Parathyroid adenoma (tissue), 2 donors: ENCODE measurements around the gene TOP1.
A peak's percentile ranks its signal among the peaks of the same experiment; 100 is the strongest.

ENCODE experiments used
- H2AFZ ChIP-seq: fragments of 300-600 bp; sonication (generic); one replicate; pipeline ENCODE4 v1.7.0; 2017; ENCODE audit warnings: antibody characterized with exemption, mild to moderate bottlenecking
- H3K27ac ChIP-seq: fragments of 300-600 bp; sonication (generic); one replicate; pipeline ENCODE4 v1.7.0; 2017
- H3K27me3 ChIP-seq: fragments of 300-600 bp; sonication (generic); one replicate; pipeline ENCODE4 v1.7.0; 2017; ENCODE audit warnings: low read length; ENCODE audit not compliant: control insufficient read depth, insufficient read depth
- H3K36me3 ChIP-seq: fragments of 300-600 bp; sonication (generic); one replicate; pipeline ENCODE4 v1.7.0; 2017; ENCODE audit warnings: low read length; ENCODE audit not compliant: control insufficient read depth, insufficient read depth
- H3K4me1 ChIP-seq: fragments of 300-600 bp; sonication (generic); one replicate; pipeline ENCODE4 v1.7.0; 2017; ENCODE audit warnings: control low read depth
- H3K4me2 ChIP-seq: fragments of 300-600 bp; sonication (generic); one replicate; pipeline ENCODE4 v1.7.0; 2017; ENCODE audit warnings: low read length
- H3K4me3 ChIP-seq: fragments of 300-600 bp; sonication (generic); one replicate; pipeline ENCODE4 v1.7.0; 2017; ENCODE audit warnings: low read depth, low read length
- H3K79me2 ChIP-seq: fragments of 300-600 bp; sonication (generic); one replicate; pipeline ENCODE4 v1.7.0; 2017; ENCODE audit warnings: control low read depth
- H3K9ac ChIP-seq: fragments of 300-600 bp; sonication (generic); one replicate; pipeline ENCODE4 v1.7.0; 2017; ENCODE audit warnings: mild to moderate bottlenecking
- H3K9me3 ChIP-seq: fragments of 300-600 bp; sonication (generic); one replicate; pipeline ENCODE4 v1.7.0; 2017; ENCODE audit warnings: low read length; ENCODE audit not compliant: control insufficient read depth
- TF ChIP-seq, protein P1 (sequence below): fragments of 300-600 bp; sonication (generic); IDR thresholded peaks from one replicate; pipeline ENCODE4 v1.7.0; 2017; ENCODE audit warnings: antibody characterized with exemption, mild to moderate bottlenecking
- donor health status: primary hyperparathyroidism.

Gene TOP1

GRCh38 chr20:40991181-40991889 is 37.3 kb upstream of the TOP1 start:
- H3K79me2 ChIP-seq, result no peaks in the 10 kb centered on the region
- no peak overlapping the region for H3K4me2 ChIP-seq
- no peaks in the 10 kb centered on the region for H3K9me3 ChIP-seq
- no peak overlapping the region for H3K4me3 ChIP-seq
- H2AFZ ChIP-seq, result peak overlapping the region; percentile 33
- no peaks in the 10 kb centered on the region for H3K27me3 ChIP-seq
- H3K27ac ChIP-seq, result no peak overlapping the region
- H3K9ac ChIP-seq, result no peak overlapping the region
- H3K36me3 ChIP-seq, result no peaks in the 10 kb centered on the region
- no peaks in the 10 kb centered on the region for H3K4me1 ChIP-seq
- TF ChIP-seq, protein P1, sequence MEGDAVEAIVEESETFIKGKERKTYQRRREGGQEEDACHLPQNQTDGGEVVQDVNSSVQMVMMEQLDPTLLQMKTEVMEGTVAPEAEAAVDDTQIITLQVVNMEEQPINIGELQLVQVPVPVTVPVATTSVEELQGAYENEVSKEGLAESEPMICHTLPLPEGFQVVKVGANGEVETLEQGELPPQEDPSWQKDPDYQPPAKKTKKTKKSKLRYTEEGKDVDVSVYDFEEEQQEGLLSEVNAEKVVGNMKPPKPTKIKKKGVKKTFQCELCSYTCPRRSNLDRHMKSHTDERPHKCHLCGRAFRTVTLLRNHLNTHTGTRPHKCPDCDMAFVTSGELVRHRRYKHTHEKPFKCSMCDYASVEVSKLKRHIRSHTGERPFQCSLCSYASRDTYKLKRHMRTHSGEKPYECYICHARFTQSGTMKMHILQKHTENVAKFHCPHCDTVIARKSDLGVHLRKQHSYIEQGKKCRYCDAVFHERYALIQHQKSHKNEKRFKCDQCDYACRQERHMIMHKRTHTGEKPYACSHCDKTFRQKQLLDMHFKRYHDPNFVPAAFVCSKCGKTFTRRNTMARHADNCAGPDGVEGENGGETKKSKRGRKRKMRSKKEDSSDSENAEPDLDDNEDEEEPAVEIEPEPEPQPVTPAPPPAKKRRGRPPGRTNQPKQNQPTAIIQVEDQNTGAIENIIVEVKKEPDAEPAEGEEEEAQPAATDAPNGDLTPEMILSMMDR, result no peak

DNA sequence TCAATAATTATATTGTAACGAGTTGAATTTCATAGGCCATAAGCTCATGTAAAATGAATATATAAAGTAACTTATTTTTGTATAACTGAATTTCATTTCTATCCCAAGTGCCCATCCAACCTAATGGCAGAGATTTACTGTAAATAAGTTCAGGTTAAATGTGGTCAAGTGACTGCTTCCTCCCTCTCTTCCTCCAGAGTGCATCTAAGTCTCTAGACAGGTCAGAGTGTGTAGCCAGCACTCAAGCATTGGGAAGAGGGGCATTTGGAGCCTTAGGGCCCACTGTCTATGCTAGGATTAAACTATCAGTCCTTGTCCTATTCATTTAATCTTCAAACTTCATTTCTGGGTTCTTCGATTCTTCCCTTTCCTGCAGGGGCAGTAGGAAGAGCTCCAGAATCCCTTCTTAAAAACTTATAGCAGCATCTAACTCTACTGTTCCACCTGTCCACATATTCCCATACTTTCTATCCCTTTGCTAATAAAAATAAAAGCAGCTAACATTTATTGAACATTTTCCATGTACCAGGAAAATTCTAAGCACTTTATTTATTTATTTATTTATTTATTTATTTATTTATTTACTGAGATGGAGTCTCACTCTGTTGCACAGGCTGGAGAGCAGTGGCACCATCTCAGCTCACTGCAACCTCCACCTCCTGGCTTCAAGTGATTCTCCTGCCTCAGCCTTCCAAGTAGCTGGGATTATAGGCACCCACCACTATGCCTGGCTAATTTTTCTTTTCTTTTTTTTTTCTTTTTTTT is 36.1 kb upstream of the TOP1 start:
- Histone ChIP-seq H2AFZ (no peak overlapping the region), H3K9me3 (no peaks in the 10 kb centered on the region), H3K9ac (no peak overlapping the region), H3K79me2 (no peaks in the 10 kb centered on the region), H3K4me3 (no peak overlapping the region), H3K4me1 (no peaks in the 10 kb centered on the region), H3K4me2 (no peak overlapping the region), H3K27me3 (no peaks in the 10 kb centered on the region), H3K27ac (no peak overlapping the region), H3K36me3 (no peaks in the 10 kb centered on the region)
- TF ChIP-seq, protein P1, result no peak

GRCh38 chr20:40993794-40994540 is 34.7 kb upstream of the TOP1 start:
- TF ChIP-seq, protein P1, result no peak
- H3K9me3 ChIP-seq, result no peaks in the 10 kb centered on the region
- H3K9ac ChIP-seq, result no peak overlapping the region
- no peak overlapping the region for H3K4me2 ChIP-seq
- no peaks in the 10 kb centered on the region for H3K27me3 ChIP-seq
- no peaks in the 10 kb centered on the region for H3K4me1 ChIP-seq
- no peak overlapping the region for H3K4me3 ChIP-seq
- H3K27ac ChIP-seq, result no peak overlapping the region
- H2AFZ ChIP-seq, result no peak overlapping the region
- no peaks in the 10 kb centered on the region for H3K79me2 ChIP-seq
- no peaks in the 10 kb centered on the region for H3K36me3 ChIP-seq

DNA sequence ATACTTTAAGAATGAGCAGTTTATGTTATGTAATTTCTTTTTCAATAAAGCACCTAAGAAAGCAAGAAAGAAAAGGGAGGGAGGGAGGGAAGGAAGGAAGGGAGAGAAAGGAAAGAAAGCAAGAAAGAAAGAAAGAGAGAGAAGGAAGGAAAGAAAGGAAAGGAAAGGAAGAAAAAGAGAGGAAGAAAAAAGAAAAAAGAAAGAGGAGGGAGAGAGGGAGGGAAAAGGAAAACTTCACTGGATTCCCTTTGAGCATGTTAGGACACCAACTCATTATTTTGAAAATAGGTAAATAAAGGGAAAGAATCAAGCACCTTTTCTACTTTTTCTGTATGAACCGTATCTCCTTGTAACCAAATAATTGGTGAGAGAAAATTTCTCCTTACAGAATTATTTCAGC is 32.3 kb upstream of the TOP1 start:
- Histone ChIP-seq H3K36me3 (no peaks in the 10 kb centered on the region), H3K4me2 (no peak overlapping the region), H3K4me1 (no peaks in the 10 kb centered on the region), H3K4me3 (no peak overlapping the region), H3K9me3 (no peaks in the 10 kb centered on the region), H3K27ac (no peak overlapping the region), H2AFZ (no peak overlapping the region), H3K79me2 (no peaks in the 10 kb centered on the region), H3K27me3 (no peaks in the 10 kb centered on the region), H3K9ac (no peak overlapping the region)
- TF ChIP-seq, protein P1, result no peak
